Stimulated activated naive CD8-positive, alpha-beta T cell treated with anti-CD3 and anti-CD28 coated beads, Interleukin-15, Interleukin-2, amounts not matched to agents 100 U/mL and 50 U/mL, for 24 hours (primary cell): Measurements from ENCODE around the gene DCTN3.
A peak's percentile ranks its signal among the peaks of the same experiment; 100 is the strongest.

Experiments used
- ATAC-seq: fragments of 150-1000 bp; cut with Tn5 transposase; one replicate; pipeline ENCODE4 v1.10.0; 2021
- DNase-seq: peaks from one replicate; pipeline ENCODE4 v3.0.0; 2021

The DCTN3 gene

DNA sequence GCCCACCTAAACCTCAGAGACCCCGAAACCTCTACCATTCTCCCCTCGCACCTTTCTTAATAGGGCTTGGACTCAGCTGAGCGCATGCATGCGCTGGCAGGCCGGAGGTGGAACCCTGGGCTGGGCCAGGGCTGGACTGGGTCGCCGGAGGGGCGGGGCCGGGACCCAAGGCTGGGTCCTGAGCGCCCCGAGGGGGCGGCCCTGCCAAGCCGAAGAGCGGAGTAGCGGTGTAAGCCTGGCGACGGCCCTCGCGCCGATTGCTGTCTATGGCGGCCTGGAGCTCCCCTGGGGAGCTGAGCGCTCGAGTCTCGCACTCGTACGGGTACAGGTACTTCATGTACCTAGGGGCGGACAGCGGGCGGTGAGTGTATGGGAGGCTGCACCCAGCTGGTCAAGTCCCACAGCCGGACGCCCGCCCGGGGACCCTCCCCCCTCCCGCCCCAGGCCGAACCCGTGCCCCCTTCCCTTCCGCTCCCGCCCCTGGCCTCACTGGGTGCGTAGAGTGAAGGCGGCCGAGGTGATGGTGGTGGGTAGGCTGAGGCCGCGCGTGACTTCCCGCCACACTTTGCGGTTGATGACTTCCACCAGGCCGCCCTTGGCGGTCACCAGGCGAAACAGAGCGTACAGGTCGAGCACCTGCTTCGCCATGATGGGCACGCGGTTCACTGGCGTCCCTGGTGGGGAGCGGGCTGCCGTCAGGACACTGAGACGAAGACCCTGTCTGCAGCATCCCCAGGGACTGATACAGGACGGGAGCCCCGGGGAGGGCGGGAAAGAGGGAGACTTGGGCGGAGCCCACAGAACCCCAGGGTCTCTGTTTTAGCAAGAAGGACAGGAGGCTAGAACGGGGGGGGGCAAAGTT lies 3.3 kb upstream of the DCTN3 start:
- peak; percentile 18 for DNase-seq
- ATAC-seq: no peak

DNA sequence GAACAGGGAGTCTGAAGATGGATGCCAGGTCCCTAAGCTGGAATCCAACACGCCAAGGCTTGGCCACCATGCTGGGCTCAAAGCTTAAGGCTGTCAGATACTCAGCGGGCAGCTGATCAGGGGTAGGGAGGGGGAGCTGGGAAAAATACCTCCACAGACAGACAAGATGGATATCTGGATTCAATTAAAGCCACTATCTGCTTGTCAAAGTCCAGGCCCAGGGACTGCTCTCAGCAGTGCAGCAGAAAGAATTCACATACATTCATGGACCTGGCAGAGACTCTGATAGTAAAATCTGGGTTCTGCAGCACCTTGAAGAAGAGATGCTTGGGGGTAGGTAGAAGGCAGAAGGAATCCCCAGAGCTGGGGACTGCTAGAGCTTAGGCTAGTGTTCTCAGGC lies 5.2 kb downstream of the DCTN3 start:
- no peak for ATAC-seq
- DNase-seq: no peak

DNA sequence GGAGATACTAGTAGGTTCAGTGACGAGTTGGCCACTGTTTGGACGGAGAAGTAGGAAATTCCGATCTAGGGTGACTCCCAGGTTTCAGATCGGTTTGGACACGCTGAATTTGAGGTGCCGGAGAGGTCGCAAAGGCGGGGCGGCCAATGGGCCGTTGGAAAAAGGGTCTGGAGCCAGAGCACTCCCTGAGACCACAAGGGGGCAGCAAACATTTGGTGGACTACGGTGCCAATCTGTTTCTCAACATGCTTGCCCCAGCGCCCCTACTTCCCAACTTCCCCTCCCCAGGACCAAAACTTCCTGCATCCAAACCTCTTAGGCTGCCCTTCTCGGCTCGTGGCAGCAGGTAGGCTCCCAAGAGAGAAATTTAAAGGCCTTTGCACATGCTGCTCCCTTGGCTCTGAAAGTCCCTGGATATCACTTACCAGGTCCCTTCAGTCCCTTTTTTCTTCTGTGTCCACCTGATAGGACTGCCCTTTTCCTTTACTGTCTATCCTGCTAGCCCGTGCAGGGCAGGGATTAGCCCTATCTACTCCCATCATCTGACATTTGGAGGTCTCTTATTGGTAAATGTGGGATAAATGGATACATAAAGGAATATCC lies 7.4 kb downstream of the DCTN3 start:
- peak; percentile 83 for DNase-seq
- ATAC-seq: peak; percentile 44

DNA sequence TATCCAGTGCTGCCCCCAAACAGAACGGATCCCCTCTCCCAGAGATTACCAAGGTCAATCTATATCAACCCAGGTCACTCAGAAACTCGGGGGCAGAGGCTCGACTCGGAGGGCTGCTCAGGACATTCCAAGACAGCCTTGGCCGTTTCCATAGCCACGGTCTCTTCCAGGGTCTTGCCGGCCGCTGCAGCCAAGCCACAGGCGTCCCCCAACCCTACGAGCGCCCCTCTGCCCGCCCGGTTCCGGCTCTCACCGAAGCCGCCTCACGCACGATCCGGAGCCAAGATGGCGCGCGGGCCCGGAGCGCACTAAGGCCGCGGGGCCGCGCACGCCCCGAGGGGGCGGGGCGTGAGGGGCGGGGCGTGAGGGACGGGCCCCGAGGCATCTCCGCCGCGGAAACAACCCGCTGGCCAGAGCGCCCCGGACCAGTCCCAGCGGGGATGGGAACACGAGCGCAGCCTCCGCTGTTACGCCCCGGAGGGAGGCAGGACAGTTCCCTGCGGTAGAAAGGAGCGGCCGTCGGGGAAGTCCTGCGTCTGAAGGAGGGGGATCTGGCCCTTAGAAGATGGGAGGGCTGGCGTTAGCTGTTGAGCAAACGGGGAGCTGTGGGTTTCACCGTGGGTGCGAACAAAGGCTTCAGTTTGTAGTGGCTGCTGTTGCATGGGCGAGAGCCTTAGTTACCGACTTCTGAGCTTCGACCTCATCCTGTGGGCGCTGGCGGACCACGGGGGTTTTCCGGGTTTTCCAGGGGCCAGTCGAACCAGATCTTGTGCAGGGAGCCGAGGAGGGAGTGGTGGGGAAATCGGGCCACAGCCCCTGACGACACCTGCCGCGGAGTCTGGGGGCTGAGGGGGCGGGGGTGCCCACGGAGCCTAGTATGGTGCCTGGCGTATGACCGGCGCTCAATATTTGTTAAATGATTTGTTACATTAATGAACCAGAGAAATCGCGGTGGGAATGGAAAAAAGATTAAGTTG lies 8.2 kb downstream of the DCTN3 start, which contains the start of gene RPP25L:
TSS of gene RPP25L (minus strand) at position 287 of the 977 bp plus-strand sequence. CDS start 801 bp downstream, outside the sequence.
- peak; percentile 93 for ATAC-seq
- DNase-seq: peak; percentile 87

DNA sequence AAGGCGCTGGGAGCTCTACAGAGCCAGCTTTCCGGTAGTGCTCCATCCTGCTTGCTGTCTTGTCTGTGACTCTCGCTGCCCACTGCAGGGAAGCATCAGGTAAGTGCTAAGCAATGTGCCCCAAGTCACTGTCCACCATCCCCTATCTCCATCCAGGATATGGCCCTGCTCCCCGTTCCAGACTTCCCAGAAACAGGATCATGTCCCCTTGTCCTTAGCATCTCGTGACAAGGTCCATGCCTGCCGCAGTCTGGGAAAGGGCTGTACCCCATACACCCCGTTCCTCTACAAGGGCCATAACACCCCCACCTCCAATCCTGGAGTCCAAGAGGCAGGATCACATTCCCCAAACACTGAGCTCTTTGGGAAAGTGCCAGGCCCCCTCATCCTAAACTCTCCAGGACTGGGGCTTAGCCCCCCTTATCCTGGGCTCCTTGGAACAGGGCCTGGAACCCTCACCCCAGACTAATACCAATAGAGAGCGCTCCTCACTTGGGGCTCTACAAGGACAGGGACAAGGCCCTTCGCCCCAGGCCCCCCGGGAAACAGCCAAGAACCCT lies 9.0 kb downstream of the DCTN3 start:
- no peak for ATAC-seq
- no peak for DNase-seq

DNA sequence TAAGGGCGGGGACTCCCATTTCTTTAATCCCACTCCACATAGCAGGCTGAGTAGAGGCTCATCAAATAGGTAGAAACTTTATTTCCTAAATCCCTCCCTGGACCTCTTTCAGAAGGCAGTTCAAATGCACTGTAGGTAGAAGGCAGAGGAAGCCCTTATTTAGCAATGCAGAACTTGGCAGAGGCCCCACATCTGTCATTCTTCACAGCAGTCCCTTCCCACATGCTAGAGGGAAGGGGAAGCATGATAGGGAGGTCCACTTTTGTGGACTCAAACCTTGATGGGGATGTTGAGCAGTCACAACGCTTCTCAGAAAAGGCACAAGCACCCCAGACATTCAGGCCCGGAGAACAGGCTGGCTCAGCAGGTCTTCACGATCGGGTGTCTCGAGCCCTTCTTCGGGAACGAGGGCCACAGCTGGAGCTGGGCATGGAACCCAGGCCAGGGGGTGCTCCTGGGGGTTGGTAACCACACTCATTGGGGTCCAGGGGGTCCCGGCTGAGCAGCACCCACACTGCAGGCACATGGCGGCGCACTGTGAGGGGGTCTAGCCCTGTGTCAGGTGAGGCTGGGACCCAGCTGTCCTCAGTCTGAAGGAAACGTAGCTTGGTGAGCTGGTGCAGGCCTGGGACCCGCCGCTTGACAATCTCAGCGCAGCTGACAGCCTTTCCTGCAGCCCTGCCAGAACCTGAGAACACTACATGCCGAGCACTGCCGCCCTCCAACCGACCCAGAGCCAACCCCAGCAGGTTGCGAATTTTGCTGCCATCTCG lies 9.7 kb downstream of the DCTN3 start:
- no peak for DNase-seq
- ATAC-seq: no peak

DNA sequence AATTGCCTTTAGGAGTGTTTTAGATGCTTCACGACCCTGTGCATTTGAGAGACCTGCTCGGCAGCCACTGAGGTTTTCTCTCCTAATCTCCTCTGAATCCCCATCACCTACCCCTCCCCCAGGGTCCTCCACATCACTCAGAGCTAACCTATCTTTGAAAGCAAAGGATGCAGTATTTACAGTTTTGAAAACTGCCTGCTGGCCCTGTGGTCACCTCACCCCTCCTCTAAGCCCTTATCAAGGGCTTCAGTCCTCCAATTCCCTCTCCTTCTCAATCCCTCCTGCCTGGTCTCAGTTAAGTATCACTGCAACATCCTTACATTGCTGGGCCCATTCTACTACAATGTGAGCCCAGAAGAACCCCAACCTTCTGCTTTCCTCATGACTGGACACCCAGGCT lies 13.0 kb downstream of the DCTN3 start:
- ATAC-seq: no peak

DNA sequence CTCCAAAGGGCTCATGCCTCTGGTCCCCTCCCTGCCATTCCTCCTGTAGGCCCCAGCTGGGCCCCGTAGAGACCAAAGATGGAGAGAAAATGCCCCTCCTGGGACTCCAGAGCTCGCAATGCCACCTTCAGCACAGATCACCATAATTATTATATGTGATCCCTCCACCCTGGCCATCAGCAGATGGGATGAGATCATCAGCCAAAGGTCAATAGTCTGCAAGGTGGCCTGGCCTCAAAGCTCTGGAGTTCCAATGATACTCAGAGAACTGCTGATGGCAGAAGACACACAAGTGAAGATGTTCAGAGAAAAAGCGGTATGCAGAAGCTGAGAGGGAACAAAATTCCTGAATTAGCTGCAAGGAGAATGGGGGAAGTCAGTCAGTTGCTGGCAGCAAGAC lies 13.4 kb downstream of the DCTN3 start:
- no peak for DNase-seq
- no peak for ATAC-seq

More for the DNA sequence above, 13.0 kb downstream of the DCTN3 start:
- DNase-seq: no peak

DNA sequence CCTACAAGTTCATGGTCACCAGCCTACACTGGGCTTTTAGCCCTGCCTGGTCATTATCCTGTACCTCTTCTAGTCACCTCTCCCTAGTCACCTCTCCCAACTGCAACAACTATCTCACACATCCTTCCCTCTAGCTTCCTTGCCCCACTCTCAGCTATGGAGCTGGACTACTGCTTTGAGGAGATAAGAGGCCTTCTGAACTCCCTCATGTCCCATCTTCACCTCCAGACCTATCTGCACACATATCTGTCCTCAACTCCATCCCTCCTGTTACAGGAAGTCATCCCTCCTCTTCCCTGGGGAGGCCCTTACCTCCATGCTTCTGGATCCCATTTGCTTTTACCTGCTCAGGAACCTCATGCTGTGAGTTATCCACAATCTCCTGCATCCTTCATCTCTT lies 14.1 kb downstream of the DCTN3 start:
- ATAC-seq (no peak), DNase-seq (no peak)

DNA sequence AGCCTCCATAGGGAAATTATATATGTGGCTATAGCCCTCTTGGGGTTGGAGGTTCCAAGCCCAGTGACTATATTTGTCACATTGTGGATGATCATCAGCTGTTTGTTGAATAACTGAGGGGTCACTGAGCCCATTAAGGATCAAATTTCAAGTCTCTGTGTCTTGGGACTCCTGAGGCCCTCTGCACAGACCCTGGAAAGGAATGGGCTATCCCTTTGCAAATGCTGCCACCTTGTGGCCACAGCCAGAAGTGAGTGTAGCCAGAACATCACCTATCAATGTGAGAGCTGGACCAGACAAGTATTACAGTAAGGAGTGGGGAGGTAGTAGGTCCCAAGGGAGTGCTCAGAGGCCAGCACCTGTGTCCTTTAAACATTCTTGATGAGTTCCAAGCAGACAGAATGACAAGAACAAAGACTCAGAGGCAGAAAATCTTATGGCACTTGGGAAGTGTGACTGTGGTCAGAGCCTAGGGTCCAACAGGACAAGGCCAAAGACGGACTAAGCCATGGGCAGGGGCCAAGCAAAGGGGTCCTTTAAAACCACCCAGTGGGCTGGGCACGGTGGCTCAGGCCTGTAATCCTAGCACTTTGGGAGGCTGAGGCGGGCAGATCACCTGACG lies 16.6 kb downstream of the DCTN3 start:
- DNase-seq (peak; percentile 87), ATAC-seq (peak; percentile 87)

DNA sequence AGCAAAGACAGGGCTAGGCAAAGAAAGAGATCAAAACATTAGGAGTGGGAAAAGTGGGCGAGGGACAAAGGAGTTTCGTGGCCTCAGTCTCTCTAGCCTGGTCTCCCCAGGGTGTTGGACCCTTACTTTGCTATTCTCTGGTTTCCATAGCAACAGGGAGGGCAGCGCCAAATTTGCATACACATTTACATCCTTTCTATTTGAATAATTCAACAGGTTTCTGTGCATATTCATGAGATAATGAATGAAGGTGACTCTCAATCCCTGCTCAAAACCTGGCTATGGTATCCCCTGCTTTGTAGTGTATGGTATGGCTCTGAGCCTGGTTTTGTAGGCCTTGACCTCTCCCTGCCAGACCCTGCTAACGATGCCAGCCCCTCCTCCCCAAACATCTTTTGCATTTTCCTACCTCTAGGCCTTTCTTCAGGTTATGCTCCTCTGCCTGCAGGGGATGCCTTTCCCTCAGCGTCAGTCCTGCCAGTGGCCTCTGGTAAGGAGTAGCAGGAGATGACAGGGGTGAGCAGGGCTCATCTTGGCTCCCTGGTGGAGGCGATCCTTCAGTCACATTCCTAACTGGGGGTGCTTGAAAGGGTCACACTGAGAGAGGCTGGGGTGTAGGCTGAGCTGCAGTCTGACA lies 18.2 kb downstream of the DCTN3 start:
- no peak for ATAC-seq
- no peak for DNase-seq

DNA sequence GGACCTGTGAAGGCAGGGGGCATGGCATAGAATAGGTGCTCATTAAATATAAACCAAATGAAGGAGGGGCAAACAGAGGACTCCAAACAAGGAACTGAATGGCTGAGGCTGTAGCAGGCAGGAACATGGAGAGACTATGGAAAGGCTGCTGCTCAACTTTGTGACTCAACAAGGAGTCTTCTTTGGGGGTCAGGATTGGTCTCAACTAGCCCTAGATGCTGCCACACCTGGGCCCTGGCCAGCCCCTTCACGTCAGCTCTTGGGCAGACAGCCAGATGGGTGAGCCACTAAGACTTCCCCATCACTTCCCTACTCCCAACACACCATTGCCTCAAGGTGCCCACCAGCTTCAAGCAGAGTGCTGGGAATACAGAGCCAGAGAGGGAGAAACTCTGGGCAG lies 19.4 kb downstream of the DCTN3 start:
- ATAC-seq (no peak), DNase-seq (no peak)

DNA sequence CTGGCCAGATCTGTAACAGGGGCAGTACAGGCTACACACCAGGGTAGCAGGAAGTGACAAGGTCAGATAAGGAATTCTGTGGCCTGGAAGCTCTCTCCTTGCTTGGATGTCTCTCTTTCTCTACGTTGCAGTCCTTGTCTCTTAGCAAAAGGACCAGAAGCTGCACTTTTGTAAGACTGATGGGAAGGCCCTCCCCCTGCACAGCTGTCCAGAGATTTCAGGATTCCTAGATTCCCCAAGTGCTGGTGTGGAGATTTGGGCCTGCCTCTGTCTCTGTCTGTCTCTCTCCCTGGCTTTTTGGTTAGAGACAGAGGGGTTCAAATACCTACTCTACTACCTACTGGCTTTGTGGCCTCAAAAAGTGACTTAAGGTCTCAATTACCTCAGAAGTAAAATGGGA lies 20.7 kb downstream of the DCTN3 start:
- no peak for ATAC-seq
- no peak for DNase-seq

DNA sequence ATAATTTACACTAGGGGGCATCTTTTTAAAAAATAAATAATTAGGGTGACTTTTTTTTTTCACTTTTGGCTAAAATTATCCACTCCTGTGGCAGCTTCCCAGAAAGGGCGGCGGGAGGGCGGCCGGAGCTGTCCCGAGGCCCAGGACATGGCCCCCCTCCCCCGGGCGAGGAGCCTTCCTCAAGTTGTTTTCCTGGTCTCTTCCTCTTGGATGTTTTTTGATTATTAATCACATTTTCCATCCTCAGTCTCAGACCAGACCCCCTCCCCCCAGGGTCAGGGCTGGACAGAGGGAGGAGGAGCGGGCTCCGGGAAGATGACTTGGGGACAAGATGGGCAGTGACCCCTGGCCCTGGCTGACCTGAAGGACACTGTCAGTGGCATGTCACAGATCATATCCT lies 26.1 kb downstream of the DCTN3 start:
- no peak for ATAC-seq
- no peak for DNase-seq

DNA sequence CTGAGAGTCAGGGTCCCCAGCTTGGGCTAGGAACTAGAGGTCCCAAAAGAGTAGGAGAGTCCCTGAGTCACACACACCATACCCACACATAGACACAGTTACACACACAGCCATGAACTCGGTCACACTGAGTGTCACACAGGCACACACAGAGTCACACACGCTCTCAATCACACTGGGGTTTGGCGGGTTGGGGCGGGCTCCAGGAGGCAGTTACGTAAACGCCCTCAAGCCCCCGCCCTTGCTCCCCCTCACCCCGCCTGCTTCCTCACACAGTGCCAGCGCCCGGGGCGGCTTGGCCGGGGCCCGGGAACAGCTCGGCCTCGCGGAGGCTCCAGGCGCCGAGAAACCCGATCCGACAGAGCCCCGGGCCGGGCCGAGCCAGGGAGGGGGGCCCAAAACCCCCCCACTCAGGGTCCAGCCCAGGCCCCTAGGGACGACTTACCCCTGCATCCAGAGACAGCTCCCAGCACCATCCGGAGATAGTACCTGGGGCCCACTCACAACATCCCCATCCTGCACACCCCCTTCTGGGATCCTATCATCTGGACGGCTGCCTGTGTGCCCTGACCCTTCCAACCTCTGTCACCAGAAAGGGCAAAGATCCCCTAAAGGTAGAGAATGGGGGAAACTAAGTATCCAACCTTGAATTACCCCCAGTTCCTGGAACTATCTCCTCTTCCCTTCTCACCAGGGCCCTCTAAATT lies 27.2 kb downstream of the DCTN3 start:
- DNase-seq: no peak
- no peak for ATAC-seq

DNA sequence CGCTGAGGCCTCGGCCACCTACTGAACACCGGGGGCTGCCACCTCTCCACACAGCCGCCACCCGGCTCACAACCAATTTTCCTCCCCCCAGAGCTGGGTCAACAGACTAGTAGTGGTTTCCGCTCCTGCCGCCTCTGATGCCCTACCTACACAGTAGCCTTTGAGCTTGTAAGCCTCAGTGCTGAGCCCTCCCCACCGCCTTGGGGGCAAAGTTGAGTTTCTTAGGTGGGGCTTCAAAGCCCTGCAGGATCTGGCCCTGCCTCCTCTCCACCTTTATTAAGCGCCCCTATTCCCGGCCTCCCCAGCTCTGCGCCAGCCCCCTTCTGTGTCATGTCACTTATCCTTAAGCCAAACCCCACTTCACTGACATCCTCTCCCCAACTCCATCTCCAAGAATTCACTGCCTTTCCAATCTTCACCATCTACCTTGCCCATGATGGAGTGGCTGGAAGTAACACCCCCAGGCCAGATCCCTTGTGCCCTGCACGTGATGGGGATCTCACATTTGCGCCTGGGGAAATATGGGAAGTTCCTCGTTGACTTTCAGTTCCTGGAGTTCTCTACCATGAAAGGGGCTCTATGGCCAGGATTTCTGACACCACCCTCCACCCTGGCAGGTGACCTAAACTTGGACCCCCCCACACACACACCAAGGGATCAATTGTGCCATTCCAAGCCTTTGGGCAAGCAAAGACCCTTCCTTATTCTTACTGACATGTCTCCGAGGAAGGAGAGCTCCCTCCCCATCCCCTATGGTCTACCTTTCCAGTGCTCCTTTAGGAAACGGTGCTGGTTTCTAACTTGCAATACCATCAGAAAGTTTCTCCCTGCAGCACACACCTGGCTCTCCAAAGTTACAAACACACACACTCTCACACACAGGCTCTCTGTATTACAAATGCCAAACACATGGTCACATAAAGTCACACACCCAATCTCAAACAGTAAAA lies 28.1 kb downstream of the DCTN3 start:
- no peak for DNase-seq
- ATAC-seq: no peak

DNA sequence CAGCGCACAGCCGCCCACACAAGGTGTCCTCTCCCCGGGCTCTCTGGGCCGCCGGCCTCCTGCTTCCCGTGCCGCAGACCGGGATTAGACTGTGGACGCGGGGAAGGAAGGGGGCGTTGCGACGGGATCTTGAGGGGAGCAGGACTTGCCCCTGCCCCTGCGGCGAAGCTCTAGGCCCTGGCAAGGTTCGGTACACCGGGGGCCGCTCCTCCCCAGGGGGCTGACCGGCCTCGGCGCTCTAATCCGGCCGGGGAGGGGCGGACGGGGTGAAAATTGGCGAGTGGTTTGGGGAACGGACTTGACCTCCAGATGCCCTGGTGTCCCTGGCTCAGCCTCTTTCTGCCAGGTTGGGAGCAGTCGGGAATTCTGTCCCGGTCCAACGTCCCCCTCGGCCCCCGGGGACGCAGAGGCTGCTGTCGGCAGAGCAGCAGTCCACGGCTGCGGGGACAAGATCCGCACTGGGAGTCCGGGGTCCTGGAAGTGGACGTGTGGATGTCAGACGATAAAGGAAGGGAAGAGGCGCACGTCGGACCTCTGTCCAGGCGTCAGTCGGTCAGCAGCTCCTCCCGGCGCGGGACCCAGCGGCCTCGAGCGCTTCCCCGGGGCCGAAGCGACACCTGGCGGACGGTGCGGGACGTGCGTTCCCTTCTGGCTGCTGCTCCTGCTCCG lies 28.9 kb downstream of the DCTN3 start:
- peak; percentile 90 for DNase-seq
- ATAC-seq: peak; percentile 62
